GM18505 (cell line): ENCODE measurements around the gene EFCAB12.
"Not testable (repeated sequence)": the region's sequence is repeated elsewhere in the genome, so short reads cannot be mapped to it uniquely, and the experiment has no call there.

Experiments used
- ATAC-seq: cut with Tn5 transposase; IDR thresholded peaks from one replicate; pipeline ENCODE4 v1.9.1; 2021; ENCODE audit not compliant: unreplicated experiment
- POLR2A ChIP-seq: IDR thresholded peaks from 4 replicates; pipeline ENCODE4 v1.6.1; 2011; ENCODE audit warnings: borderline replicate concordance; ENCODE audit not compliant: insufficient read depth, insufficient read length; ENCODE audit errors: extremely low read depth

Gene EFCAB12

GRCh38 chr3:129369711-129370110 lies 58.7 kb downstream of the EFCAB12 start:
- no peak for TF ChIP-seq POLR2A
- ATAC-seq, result no peak

GRCh38 chr3:129367821-129368220 lies 60.6 kb downstream of the EFCAB12 start:
- no peak for ATAC-seq
- no peak for TF ChIP-seq POLR2A

- no peak for TF ChIP-seq POLR2A
- ATAC-seq, result no peak
These were observed 62.1 kb downstream of the EFCAB12 start for GRCh38 chr3:129366312-129366831.

- no peak for TF ChIP-seq POLR2A
- no peak for ATAC-seq
These were observed 62.9 kb downstream of the EFCAB12 start for GRCh38 chr3:129365296-129366136.

GRCh38 chr3:129364811-129365210 lies 63.6 kb downstream of the EFCAB12 start:
- ATAC-seq, result not testable (repeated sequence)

- ATAC-seq, result not testable (repeated sequence)
These were observed 65.1 kb downstream of the EFCAB12 start for GRCh38 chr3:129363356-129363755.

- ATAC-seq, result no peak
- TF ChIP-seq POLR2A, result no peak
These were observed 67.6 kb downstream of the EFCAB12 start for GRCh38 chr3:129360705-129361460.

GRCh38 chr3:129360171-129360611 lies 68.2 kb downstream of the EFCAB12 start:
- no peak for TF ChIP-seq POLR2A
- no peak for ATAC-seq

- no peak for ATAC-seq
- TF ChIP-seq POLR2A, result no peak
These were observed 69.6 kb downstream of the EFCAB12 start for GRCh38 chr3:129358772-129359371.

- no peak for ATAC-seq
- TF ChIP-seq POLR2A, result no peak
These were observed 70.2 kb downstream of the EFCAB12 start for GRCh38 chr3:129358177-129358771.

GRCh38 chr3:129357616-129358015 lies 70.8 kb downstream of the EFCAB12 start:
- ATAC-seq, result no peak
- no peak for TF ChIP-seq POLR2A

GRCh38 chr3:129356756-129357425 lies 71.5 kb downstream of the EFCAB12 start:
- no peak for ATAC-seq
- no peak for TF ChIP-seq POLR2A

- no peak for ATAC-seq
- no peak for TF ChIP-seq POLR2A
These were observed 74.9 kb downstream of the EFCAB12 start for GRCh38 chr3:129353589-129353941.
